ENCODE data around the gene BRIP1.

BRIP1 gene

DNA sequence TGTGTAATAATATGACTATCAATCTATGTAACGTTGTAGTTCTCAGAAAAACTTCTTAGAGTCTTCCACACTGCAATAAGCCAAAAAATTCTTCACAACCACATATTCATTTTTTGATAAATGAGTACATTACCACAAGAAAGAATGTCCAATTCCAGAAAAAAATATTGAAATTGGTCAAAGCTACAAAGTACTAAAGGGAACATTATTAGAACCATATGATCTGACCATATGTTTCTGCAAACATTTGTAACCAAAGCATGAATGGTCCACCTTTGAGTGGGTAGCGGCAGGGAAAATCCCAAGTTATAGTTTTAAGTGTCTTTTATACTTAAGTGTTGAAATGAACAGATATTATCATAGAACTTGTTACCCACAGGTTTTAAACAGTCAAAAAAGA lies 200.6 kb downstream of the BRIP1 start:
- no peak overlapping the region for H3K4me3 ChIP-seq (IDR thresholded peaks at IDR 0.05; ENCODE audit: insufficient read depth, low read depth, low read length)
- H2AFZ ChIP-seq (ENCODE audit: low read depth): no peak overlapping the region
- H3K4me1 ChIP-seq (ENCODE audit: low read depth, poor library complexity, severe bottlenecking): no peaks in the 10 kb centered on the region
- no peaks in the 10 kb centered on the region for H3K36me3 ChIP-seq (ENCODE audit: insufficient read depth)
- no peaks in the 10 kb centered on the region for H3K27me3 ChIP-seq (ENCODE audit: insufficient read depth, low read depth)
- no peak overlapping the region for H3K9ac ChIP-seq
- H3K27ac ChIP-seq: no peak overlapping the region
- TF ChIP-seq, protein P1, sequence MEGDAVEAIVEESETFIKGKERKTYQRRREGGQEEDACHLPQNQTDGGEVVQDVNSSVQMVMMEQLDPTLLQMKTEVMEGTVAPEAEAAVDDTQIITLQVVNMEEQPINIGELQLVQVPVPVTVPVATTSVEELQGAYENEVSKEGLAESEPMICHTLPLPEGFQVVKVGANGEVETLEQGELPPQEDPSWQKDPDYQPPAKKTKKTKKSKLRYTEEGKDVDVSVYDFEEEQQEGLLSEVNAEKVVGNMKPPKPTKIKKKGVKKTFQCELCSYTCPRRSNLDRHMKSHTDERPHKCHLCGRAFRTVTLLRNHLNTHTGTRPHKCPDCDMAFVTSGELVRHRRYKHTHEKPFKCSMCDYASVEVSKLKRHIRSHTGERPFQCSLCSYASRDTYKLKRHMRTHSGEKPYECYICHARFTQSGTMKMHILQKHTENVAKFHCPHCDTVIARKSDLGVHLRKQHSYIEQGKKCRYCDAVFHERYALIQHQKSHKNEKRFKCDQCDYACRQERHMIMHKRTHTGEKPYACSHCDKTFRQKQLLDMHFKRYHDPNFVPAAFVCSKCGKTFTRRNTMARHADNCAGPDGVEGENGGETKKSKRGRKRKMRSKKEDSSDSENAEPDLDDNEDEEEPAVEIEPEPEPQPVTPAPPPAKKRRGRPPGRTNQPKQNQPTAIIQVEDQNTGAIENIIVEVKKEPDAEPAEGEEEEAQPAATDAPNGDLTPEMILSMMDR (conservative IDR thresholded peaks at IDR 0.05; ENCODE audit: low read depth, low read length): no peak
- H3K79me2 ChIP-seq (ENCODE audit: insufficient read depth, low read depth): no peaks in the 10 kb centered on the region
- H3K4me2 ChIP-seq: no peak overlapping the region
- H4K20me1 ChIP-seq (ENCODE audit: insufficient read depth): no peaks in the 10 kb centered on the region

DNA sequence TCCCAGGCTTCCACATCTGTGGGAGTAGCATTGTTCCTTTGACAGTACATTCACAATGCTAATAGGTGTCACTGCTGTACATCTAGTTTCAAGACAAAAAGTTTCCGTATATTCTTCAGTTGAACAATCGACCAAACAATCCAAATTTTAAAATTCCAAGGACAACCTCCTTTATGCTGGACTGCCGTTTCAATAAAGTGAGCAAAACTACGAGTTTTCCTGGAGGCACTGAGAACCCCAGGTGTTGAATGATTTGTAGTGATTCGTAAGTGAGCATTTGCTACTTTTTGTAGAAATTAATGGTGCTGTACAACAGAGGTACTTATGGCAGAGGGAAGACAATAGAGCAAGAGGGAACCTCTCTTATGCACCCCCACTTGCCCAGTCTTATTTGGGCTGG lies 201.1 kb downstream of the BRIP1 start:
- no peak overlapping the region for H3K27ac ChIP-seq
- no peak overlapping the region for H2AFZ ChIP-seq (ENCODE audit: low read depth)
- H3K79me2 ChIP-seq (ENCODE audit: insufficient read depth, low read depth): no peaks in the 10 kb centered on the region
- TF ChIP-seq, protein P1 (conservative IDR thresholded peaks at IDR 0.05; ENCODE audit: low read depth, low read length): no peak
- H4K20me1 ChIP-seq (ENCODE audit: insufficient read depth): no peaks in the 10 kb centered on the region
- no peaks in the 10 kb centered on the region for H3K36me3 ChIP-seq (ENCODE audit: insufficient read depth)
- no peaks in the 10 kb centered on the region for H3K27me3 ChIP-seq (ENCODE audit: insufficient read depth, low read depth)
- no peaks in the 10 kb centered on the region for H3K4me1 ChIP-seq (ENCODE audit: low read depth, poor library complexity, severe bottlenecking)
- H3K9ac ChIP-seq: no peak overlapping the region
- no peak overlapping the region for H3K4me2 ChIP-seq
- H3K4me3 ChIP-seq (IDR thresholded peaks at IDR 0.05; ENCODE audit: insufficient read depth, low read depth, low read length): no peak overlapping the region

DNA sequence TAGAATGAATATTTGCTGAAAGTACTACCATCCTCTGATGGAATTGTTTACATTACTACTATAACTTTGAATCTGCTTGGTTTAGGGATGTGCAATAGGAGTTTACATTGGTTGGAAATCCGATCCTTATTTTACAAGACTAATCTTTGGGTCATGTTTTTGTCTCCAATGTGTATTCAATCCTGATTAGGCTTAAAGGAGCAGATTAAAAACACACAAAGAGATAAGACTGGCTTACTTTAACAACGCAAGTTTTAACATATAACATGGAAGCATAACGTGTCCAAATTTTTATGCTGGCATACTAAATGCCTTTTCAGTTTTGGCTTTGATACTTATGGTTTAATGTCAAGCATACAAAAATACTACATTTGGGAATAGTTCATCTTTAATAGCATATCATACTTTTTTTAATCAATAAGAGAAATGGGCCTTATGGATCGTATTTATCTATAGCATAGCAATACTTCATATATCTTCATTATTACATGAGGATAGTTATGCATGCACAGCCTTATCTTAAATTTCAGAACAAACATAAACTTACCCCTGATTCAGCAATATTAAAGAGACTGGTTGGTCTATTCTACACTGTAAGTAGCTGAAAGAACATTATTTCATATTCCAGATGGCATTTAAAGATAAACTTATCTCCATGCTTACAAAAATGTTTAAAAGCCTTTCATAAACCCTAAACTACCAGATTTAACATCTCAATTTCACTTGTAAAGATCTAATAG lies 202.4 kb downstream of the BRIP1 start:
- H3K79me2 ChIP-seq (ENCODE audit: insufficient read depth, low read depth): no peaks in the 10 kb centered on the region
- H3K4me3 ChIP-seq (IDR thresholded peaks at IDR 0.05; ENCODE audit: insufficient read depth, low read depth, low read length): no peak overlapping the region
- no peak overlapping the region for H3K4me2 ChIP-seq
- TF ChIP-seq, protein P1 (conservative IDR thresholded peaks at IDR 0.05; ENCODE audit: low read depth, low read length): no peak
- no peaks in the 10 kb centered on the region for H3K36me3 ChIP-seq (ENCODE audit: insufficient read depth)
- H3K27me3 ChIP-seq (ENCODE audit: insufficient read depth, low read depth): no peaks in the 10 kb centered on the region
- no peaks in the 10 kb centered on the region for H3K4me1 ChIP-seq (ENCODE audit: low read depth, poor library complexity, severe bottlenecking)
- H2AFZ ChIP-seq (ENCODE audit: low read depth): no peak overlapping the region
- no peak overlapping the region for H3K27ac ChIP-seq
- H4K20me1 ChIP-seq (ENCODE audit: insufficient read depth): no peaks in the 10 kb centered on the region
- no peak overlapping the region for H3K9ac ChIP-seq

DNA sequence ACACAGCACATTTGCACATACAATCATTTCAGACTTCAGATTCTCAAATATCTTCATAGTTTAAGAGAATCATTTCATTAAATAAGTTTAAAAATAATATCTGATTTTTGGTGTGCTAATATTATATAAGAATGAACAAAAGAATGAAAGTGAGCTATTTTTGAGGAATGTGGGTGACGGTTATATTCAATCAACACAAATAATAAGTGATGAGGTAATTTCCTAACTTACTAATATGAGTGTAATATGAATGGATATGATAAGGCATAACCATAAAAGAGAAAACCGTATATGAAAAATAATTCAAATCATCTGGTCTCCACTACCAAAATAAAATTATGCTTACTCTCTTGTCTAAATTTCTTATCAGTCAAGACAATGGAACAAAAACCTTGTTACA lies 203.9 kb downstream of the BRIP1 start:
- H3K27me3 ChIP-seq (ENCODE audit: insufficient read depth, low read depth): no peaks in the 10 kb centered on the region
- H3K9ac ChIP-seq: no peak overlapping the region
- no peak overlapping the region for H2AFZ ChIP-seq (ENCODE audit: low read depth)
- H3K4me2 ChIP-seq: no peak overlapping the region
- H4K20me1 ChIP-seq (ENCODE audit: insufficient read depth): no peaks in the 10 kb centered on the region
- H3K27ac ChIP-seq: no peak overlapping the region
- TF ChIP-seq, protein P1 (conservative IDR thresholded peaks at IDR 0.05; ENCODE audit: low read depth, low read length): no peak
- no peaks in the 10 kb centered on the region for H3K79me2 ChIP-seq (ENCODE audit: insufficient read depth, low read depth)
- H3K4me1 ChIP-seq (ENCODE audit: low read depth, poor library complexity, severe bottlenecking): no peaks in the 10 kb centered on the region
- H3K4me3 ChIP-seq (IDR thresholded peaks at IDR 0.05; ENCODE audit: insufficient read depth, low read depth, low read length): no peak overlapping the region
- H3K36me3 ChIP-seq (ENCODE audit: insufficient read depth): no peaks in the 10 kb centered on the region

All from KMS-11 (cell line).